SU-DHL-6 (cell line): ENCODE data around the gene NAT8.

Experiments
- H2AFZ ChIP-seq: fragments of 200-600 bp; sonication (generic); 2 replicates; pipeline ENCODE4 v1.6.1; 2014; ENCODE audit warnings: low read depth, mild to moderate bottlenecking, moderate library complexity, mixed read lengths, antibody characterized with exemption, low read length; ENCODE audit not compliant: severe bottlenecking
- H3F3A ChIP-seq: fragments of 200-600 bp; shearing (Covaris generic); 2 replicates; pipeline ENCODE4 v1.6.0; 2016; ENCODE audit warnings: antibody characterized with exemption, mild to moderate bottlenecking; ENCODE audit not compliant: insufficient read depth
- H3K27ac ChIP-seq: fragments of 200-600 bp; sonication (generic); 2 replicates; pipeline ENCODE4 v1.5.1; 2016; ENCODE audit warnings: low read depth, mild to moderate bottlenecking, low read length, moderate library complexity, mixed read lengths
- H3K27me3 ChIP-seq: fragments of 200-600 bp; sonication (generic), shearing (Covaris generic); 2 replicates; pipeline ENCODE4 v1.6.0; 2014; ENCODE audit warnings: mild to moderate bottlenecking, low read length
- H3K36me3 ChIP-seq: fragments of 200-600 bp; sonication (generic); 2 replicates; pipeline ENCODE4 v1.6.1; 2014; ENCODE audit warnings: mild to moderate bottlenecking, low read length, mixed read lengths
- H3K4me2 ChIP-seq: fragments of 300-600, 200-600 bp; shearing (Covaris generic), sonication (generic); 2 replicates; pipeline ENCODE4 v1.6.0; 2014; ENCODE audit warnings: low read length, low read depth, mild to moderate bottlenecking; ENCODE audit not compliant: poor library complexity, severe bottlenecking
- H3K4me3 ChIP-seq: fragments of 200-600 bp; sonication (generic); 2 replicates; pipeline ENCODE4 v1.5.1; 2014; ENCODE audit warnings: antibody characterized with exemption, low read length, mild to moderate bottlenecking, mixed read lengths; ENCODE audit not compliant: insufficient read depth, poor library complexity, severe bottlenecking
- H3K79me2 ChIP-seq: fragments of 200-600 bp; sonication (generic); 2 replicates; pipeline ENCODE4 v1.6.1; 2014; ENCODE audit warnings: mild to moderate bottlenecking, low read length, moderate library complexity; ENCODE audit not compliant: insufficient read depth
- H3K9ac ChIP-seq: fragments of 200-600 bp; sonication (generic); 2 replicates; pipeline ENCODE4 v1.7.0; 2014; ENCODE audit warnings: mild to moderate bottlenecking, low read length
- H3K9me2 ChIP-seq: fragments of 200-600 bp; sonication (generic); replicated peaks from 2 replicates; pipeline ENCODE4 v1.6.1; 2014; ENCODE audit warnings: low read length; ENCODE audit not compliant: insufficient read depth
- H3K9me3 ChIP-seq: fragments of 200-600 bp; sonication (generic); 2 replicates; pipeline ENCODE4 v1.6.1; 2014; ENCODE audit warnings: low read length, mixed read lengths; ENCODE audit not compliant: insufficient read depth
- H4K20me1 ChIP-seq: fragments of 200-600 bp; sonication (generic); 2 replicates; pipeline ENCODE4 v1.6.1; 2014; ENCODE audit warnings: low read depth, mild to moderate bottlenecking, antibody characterized with exemption, low read length, moderate library complexity, mixed read lengths
- CTCF ChIP-seq: fragments of 200-600 bp; sonication (generic); IDR thresholded peaks from one replicate; pipeline ENCODE4 v1.5.1; 2017; ENCODE audit warnings: antibody characterized with exemption, mild to moderate bottlenecking, low read length, moderate library complexity; ENCODE audit not compliant: insufficient read depth, poor library complexity, severe bottlenecking
- EZH2phosphoT487 ChIP-seq: fragments of 200-600 bp; sonication (generic), shearing (Covaris generic); conservative IDR thresholded peaks from 2 replicates; pipeline ENCODE4 v1.6.1; 2018; ENCODE audit warnings: mild to moderate bottlenecking, antibody characterized with exemption, low read length, moderate library complexity, mixed read lengths

The NAT8 gene

GRCh38 chr2:73601780-73602179 is 40.4 kb downstream of the NAT8 start:
- TF ChIP-seq EZH2phosphoT487 (no peak), CTCF (no peak)
- H3K9me2 ChIP-seq = no peaks in the 10 kb centered on the region
- H3K4me2 ChIP-seq = no peak overlapping the region
- H3K27me3 ChIP-seq = no peaks in the 10 kb centered on the region
- no peaks in the 10 kb centered on the region for H3K36me3 ChIP-seq
- no peaks in the 10 kb centered on the region for H3K79me2 ChIP-seq
- H3K27ac ChIP-seq = no peak overlapping the region
- H4K20me1 ChIP-seq = no peaks in the 10 kb centered on the region
- H2AFZ ChIP-seq = no peak overlapping the region
- H3K9ac ChIP-seq = no peak overlapping the region
- H3K4me3 ChIP-seq = no peak overlapping the region
- no peaks in the 10 kb centered on the region for H3F3A ChIP-seq
- no peaks in the 10 kb centered on the region for H3K9me3 ChIP-seq

- no peaks in the 10 kb centered on the region for H3F3A ChIP-seq
- no peaks in the 10 kb centered on the region for H3K36me3 ChIP-seq
- H3K4me3 ChIP-seq = no peak overlapping the region
- H3K9ac ChIP-seq = no peak overlapping the region
- TF ChIP-seq EZH2phosphoT487 (no peak), CTCF (no peak)
- no peaks in the 10 kb centered on the region for H3K9me2 ChIP-seq
- no peak overlapping the region for H2AFZ ChIP-seq
- H3K9me3 ChIP-seq = no peaks in the 10 kb centered on the region
- H3K27me3 ChIP-seq = no peaks in the 10 kb centered on the region
- H3K79me2 ChIP-seq = no peaks in the 10 kb centered on the region
- no peak overlapping the region for H3K4me2 ChIP-seq
- H4K20me1 ChIP-seq = no peaks in the 10 kb centered on the region
- H3K27ac ChIP-seq = no peak overlapping the region
Observed at GRCh38 chr2:73594251-73594650, 48.0 kb downstream of the NAT8 start.

GRCh38 chr2:73593680-73594079 is 48.5 kb downstream of the NAT8 start:
- Histone ChIP-seq H3K27ac (no peak overlapping the region), H3K9me3 (no peaks in the 10 kb centered on the region), H3K4me2 (no peak overlapping the region), H3K79me2 (no peaks in the 10 kb centered on the region), H3K9ac (no peak overlapping the region), H3F3A (no peaks in the 10 kb centered on the region), H3K9me2 (no peaks in the 10 kb centered on the region), H4K20me1 (no peaks in the 10 kb centered on the region), H3K27me3 (no peaks in the 10 kb centered on the region), H3K36me3 (no peaks in the 10 kb centered on the region), H2AFZ (no peak overlapping the region), H3K4me3 (no peak overlapping the region)
- no peak for TF ChIP-seq EZH2phosphoT487
- TF ChIP-seq CTCF = no peak
